Measurements from ENCODE around the gene CCDC190. TPM values are rescaled to one million over a fixed set of nuclear protein-coding genes. Genes with fewer than 3 reads are reported as not detected.

Gene CCDC190
- polyA plus RNA-seq, 3 donors = not detected

DNA sequence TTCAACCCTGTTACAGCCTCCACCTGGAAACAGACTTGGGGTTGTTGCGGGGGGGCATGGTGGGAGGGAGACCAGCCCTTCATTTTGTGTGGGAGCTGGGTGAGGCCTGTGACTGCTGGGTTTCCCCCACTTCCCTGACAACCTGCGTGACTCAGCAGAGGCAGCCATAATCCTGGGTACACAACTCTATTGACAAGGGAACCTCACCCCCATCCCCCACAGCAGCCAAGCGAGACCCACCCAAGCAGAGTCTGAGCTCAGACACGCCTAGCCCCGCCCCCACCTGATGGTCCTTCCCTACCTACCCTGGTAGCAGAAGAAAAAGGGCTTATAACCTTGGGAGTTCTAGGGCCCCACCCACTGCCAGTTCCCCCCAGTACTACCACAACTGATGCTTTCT is 8.0 kb upstream of the CCDC190 start:
- no peaks in the 10 kb centered on the region for H3K4me1 ChIP-seq (ENCODE audit: control insufficient read depth in 1 of 2, insufficient read depth in 2 of 2, low read length in 2 of 2)
- H3K9me3 Mint-ChIP-seq = peaks cover 0 to 8% (median 2%) of the 10 kb centered on the region in 7 donors
- no peak for TF ChIP-seq CTCF (IDR thresholded peaks at IDR 0.05)
- H3K36me3 ChIP-seq (replicated peaks in 1 of 2; ENCODE audit: control insufficient read depth in 1 of 2, insufficient read depth in 2 of 2, low read length in 2 of 2) = no peaks in the 10 kb centered on the region
- no peak for DNase-seq
- no peaks in the 10 kb centered on the region for H3K79me2 ChIP-seq (ENCODE audit: insufficient read depth, low read length)
- no peak overlapping the region for H2AFZ ChIP-seq (ENCODE audit: insufficient read depth, low read depth, low read length, poor library complexity, severe bottlenecking)
- no peak overlapping the region for H3K27ac ChIP-seq (ENCODE audit: low read depth in 1 of 2, low read length in 2 of 2)
- H3K27me3 ChIP-seq (ENCODE audit: control insufficient read depth in 2 of 2, insufficient read depth in 2 of 2, low read length in 2 of 2) = peaks cover 0 to 8% of the 10 kb centered on the region in 2 donors
- no peak overlapping the region for H3K4me3 ChIP-seq (replicated peaks in 1 of 3; ENCODE audit: low read depth in 2 of 3, low read length in 3 of 3)
- H4K20me1 ChIP-seq (ENCODE audit: insufficient read depth, low read length) = no peaks in the 10 kb centered on the region
- no peak overlapping the region for H3K4me3 Mint-ChIP-seq
- intact Hi-C loops (cut with micrococcal nuclease) = no loop called here
- H3K27me3 Mint-ChIP-seq (ENCODE audit: low read depth in 3 of 3) = peaks cover 3 to 27% (median 3%) of the 10 kb centered on the region in 3 donors
- H3K9me3 ChIP-seq (replicated peaks in 1 of 2; ENCODE audit: control insufficient read depth in 1 of 2, insufficient read depth in 1 of 2, low read length in 2 of 2) = no peaks in the 10 kb centered on the region
- H3K9ac ChIP-seq (ENCODE audit: insufficient read depth, low read length, poor library complexity, severe bottlenecking) = no peak overlapping the region
- no peaks in the 10 kb centered on the region for H3K4me1 Mint-ChIP-seq
- no peak overlapping the region for H3K4me2 ChIP-seq (replicated peaks; ENCODE audit: extremely low read depth, low read length, poor library complexity, severe bottlenecking)
- WGBS (ENCODE audit: insufficient coverage) = 100% methylated on average over 3 of the region's 5 CpGs
- no peak overlapping the region for H3K27ac Mint-ChIP-seq
- no peaks in the 10 kb centered on the region for H3K36me3 Mint-ChIP-seq

GRCh38 chr1:162861625-162862024 is 650 bp upstream of the CCDC190 start:
- no peaks in the 10 kb centered on the region for H3K9me3 ChIP-seq (replicated peaks in 1 of 2; ENCODE audit: control insufficient read depth in 1 of 2, insufficient read depth in 1 of 2, low read length in 2 of 2)
- no peaks in the 10 kb centered on the region for H3K4me1 ChIP-seq (ENCODE audit: control insufficient read depth in 1 of 2, insufficient read depth in 2 of 2, low read length in 2 of 2)
- H3K27ac ChIP-seq (ENCODE audit: low read depth in 1 of 2, low read length in 2 of 2) = no peak overlapping the region
- H3K79me2 ChIP-seq (ENCODE audit: insufficient read depth, low read length) = no peaks in the 10 kb centered on the region
- intact Hi-C loops (cut with micrococcal nuclease) = no loop called here
- Mint-ChIP-seq H3K27me3 (ENCODE audit: low read depth in 3 of 3) (peaks cover 2 to 20% (median 13%) of the 10 kb centered on the region in 3 donors), H3K9me3 (peaks cover 0 to 6% (median 0%) of the 10 kb centered on the region in 7 donors), H3K4me3 (no peak overlapping the region), H3K27ac (no peak overlapping the region), H3K4me1 (no peaks in the 10 kb centered on the region), H3K36me3 (no peaks in the 10 kb centered on the region)
- H3K27me3 ChIP-seq (ENCODE audit: control insufficient read depth in 2 of 2, insufficient read depth in 2 of 2, low read length in 2 of 2) = peaks cover 0 to 5% of the 10 kb centered on the region in 2 donors
- H3K9ac ChIP-seq (ENCODE audit: insufficient read depth, low read length, poor library complexity, severe bottlenecking) = no peak overlapping the region
- H3K4me3 ChIP-seq (replicated peaks in 1 of 3; ENCODE audit: low read depth in 2 of 3, low read length in 3 of 3) = no peak overlapping the region
- no peak overlapping the region for H2AFZ ChIP-seq (ENCODE audit: insufficient read depth, low read depth, low read length, poor library complexity, severe bottlenecking)
- H3K36me3 ChIP-seq (replicated peaks in 1 of 2; ENCODE audit: control insufficient read depth in 1 of 2, insufficient read depth in 2 of 2, low read length in 2 of 2) = no peaks in the 10 kb centered on the region
- no peak for DNase-seq
- no peak overlapping the region for H3K4me2 ChIP-seq (replicated peaks; ENCODE audit: extremely low read depth, low read length, poor library complexity, severe bottlenecking)
- no peak for TF ChIP-seq CTCF (IDR thresholded peaks at IDR 0.05)
- no peaks in the 10 kb centered on the region for H4K20me1 ChIP-seq (ENCODE audit: insufficient read depth, low read length)
- WGBS (ENCODE audit: insufficient coverage) = 100% methylated on average over 1 of the region's 5 CpGs
